WERI-Rb-1 (cell line): ENCODE results near the gene HOXA9.

ENCODE experiments used
- DNase-seq: peaks from one replicate; pipeline ENCODE4 v3.0.0-alpha.2; 2020
- H3K27ac ChIP-seq: fragments of 250-450 bp; sonication (Bioruptor Pico); 2 replicates; pipeline ENCODE4 v1.5.1; 2020; ENCODE audit warnings: mild to moderate bottlenecking, moderate library complexity
- H3K27me3 ChIP-seq: fragments of 250-450 bp; sonication (Bioruptor Pico); 2 replicates; pipeline ENCODE4 v1.5.1; 2021; ENCODE audit warnings: mild to moderate bottlenecking, low read depth, moderate library complexity; ENCODE audit not compliant: insufficient read depth, severe bottlenecking
- H3K36me3 ChIP-seq: fragments of 250-450 bp; sonication (Bioruptor Pico); 2 replicates; pipeline ENCODE4 v1.5.1; 2020; ENCODE audit warnings: mild to moderate bottlenecking, moderate library complexity
- H3K4me3 ChIP-seq: 2 replicates; pipeline ENCODE4 v1.5.1; 2011; ENCODE audit warnings: low read depth, mild to moderate bottlenecking, control low read depth, low read length
- H3K9me3 ChIP-seq: fragments of 250-450 bp; sonication (Bioruptor Pico); 2 replicates; pipeline ENCODE4 v1.5.1; 2021; ENCODE audit warnings: mild to moderate bottlenecking, moderate library complexity; ENCODE audit not compliant: severe bottlenecking
- CTCF ChIP-seq: IDR thresholded peaks from 2 replicates; pipeline ENCODE4 v1.5.1; 2011; ENCODE audit warnings: low read depth, mild to moderate bottlenecking, control low read depth, inconsistent platforms, low read length

HOXA9 gene

GRCh38 chr7:27205325-27206280 lies 40.3 kb upstream of the HOXA9 start:
- Histone ChIP-seq H3K9me3 (peaks cover 5% of the 10 kb centered on the region), H3K4me3 (no peak overlapping the region), H3K27ac (no peak overlapping the region), H3K36me3 (no peaks in the 10 kb centered on the region), H3K27me3 (peaks cover 97% of the 10 kb centered on the region)
- no peak for TF ChIP-seq CTCF
- no peak for DNase-seq

GRCh38 chr7:27204851-27205322 lies 39.5 kb upstream of the HOXA9 start:
- Histone ChIP-seq H3K27ac (no peak overlapping the region), H3K36me3 (no peaks in the 10 kb centered on the region), H3K27me3 (peaks cover 95% of the 10 kb centered on the region), H3K4me3 (no peak overlapping the region), H3K9me3 (peaks cover 5% of the 10 kb centered on the region)
- TF ChIP-seq CTCF = no peak
- no peak for DNase-seq

- TF ChIP-seq CTCF = no peak
- Histone ChIP-seq H3K4me3 (no peak overlapping the region), H3K9me3 (peaks cover 5% of the 10 kb centered on the region), H3K27me3 (peaks cover 92% of the 10 kb centered on the region), H3K36me3 (no peaks in the 10 kb centered on the region), H3K27ac (no peak overlapping the region)
- no peak for DNase-seq
Observed at GRCh38 chr7:27203964-27204594, 38.7 kb upstream of the HOXA9 start.

- Histone ChIP-seq H3K4me3 (no peak overlapping the region), H3K9me3 (peaks cover 5% of the 10 kb centered on the region), H3K36me3 (no peaks in the 10 kb centered on the region), H3K27me3 (peaks cover 92% of the 10 kb centered on the region), H3K27ac (no peak overlapping the region)
- DNase-seq = no peak
- TF ChIP-seq CTCF = no peak
Observed at GRCh38 chr7:27203365-27203953, 38.1 kb upstream of the HOXA9 start.

GRCh38 chr7:27202862-27203134 lies 37.5 kb upstream of the HOXA9 start:
- no peak for TF ChIP-seq CTCF
- peaks cover 92% of the 10 kb centered on the region for H3K27me3 ChIP-seq
- H3K27ac ChIP-seq = no peak overlapping the region
- H3K4me3 ChIP-seq = no peak overlapping the region
- H3K9me3 ChIP-seq = peaks cover 5% of the 10 kb centered on the region
- no peak for DNase-seq
- H3K36me3 ChIP-seq = no peaks in the 10 kb centered on the region
